Activated CD4-positive, alpha-beta T cell treated with anti-CD3 and anti-CD28 coated beads, Interleukin-2, amount 50 U/mL, for 24 hours (primary cell): Measurements from ENCODE around the gene UBL3.

Experiments
- DNase-seq, 2 donors: peaks; one replicate each; pipeline ENCODE4 v3.0.0-alpha.2; 2020; ENCODE audit warnings: low read depth in 1 of 2, low spot score in 1 of 2

The UBL3 gene

GRCh38 chr13:29810898-29811297 is 39.5 kb downstream of the UBL3 start:
- no peak for DNase-seq

- DNase-seq: no peak
These were observed 40.2 kb downstream of the UBL3 start for GRCh38 chr13:29810145-29810742.

GRCh38 chr13:29808264-29808663 is 42.2 kb downstream of the UBL3 start:
- no peak for DNase-seq

GRCh38 chr13:29805994-29806979 is 44.1 kb downstream of the UBL3 start:
- no peak for DNase-seq

- DNase-seq: no peak
These were observed 47.2 kb downstream of the UBL3 start for GRCh38 chr13:29803221-29803620.

GRCh38 chr13:29802621-29803020 is 47.8 kb downstream of the UBL3 start:
- DNase-seq: no peak

- DNase-seq: no peak
These were observed 48.6 kb downstream of the UBL3 start for GRCh38 chr13:29801737-29802305.

GRCh38 chr13:29801102-29801501 is 49.3 kb downstream of the UBL3 start:
- no peak for DNase-seq

- DNase-seq: no peak
These were observed 49.7 kb downstream of the UBL3 start for GRCh38 chr13:29800687-29801086.

GRCh38 chr13:29799041-29799440 is 51.4 kb downstream of the UBL3 start:
- no peak for DNase-seq

- DNase-seq: no peak
These were observed 58.2 kb downstream of the UBL3 start for GRCh38 chr13:29791997-29792780.

- DNase-seq: no peak
These were observed 58.9 kb downstream of the UBL3 start for GRCh38 chr13:29791508-29791907.

GRCh38 chr13:29786698-29787097 is 63.7 kb downstream of the UBL3 start:
- no peak for DNase-seq

GRCh38 chr13:29785978-29786377 is 64.4 kb downstream of the UBL3 start:
- no peak for DNase-seq

- peak in 1 of 2 donors; percentile 7 for DNase-seq
These were observed 67.6 kb downstream of the UBL3 start for GRCh38 chr13:29782798-29783197.

- DNase-seq: no peak
These were observed 75.6 kb downstream of the UBL3 start for GRCh38 chr13:29774830-29775229.

GRCh38 chr13:29771247-29771646 is 79.2 kb downstream of the UBL3 start:
- no peak for DNase-seq

GRCh38 chr13:29767006-29767405 is 83.4 kb downstream of the UBL3 start:
- no peak for DNase-seq

- DNase-seq: no peak
These were observed 86.8 kb downstream of the UBL3 start for GRCh38 chr13:29763436-29764180.

GRCh38 chr13:29761815-29762214 is 88.6 kb downstream of the UBL3 start:
- no peak for DNase-seq

GRCh38 chr13:29761160-29761559 is 89.3 kb downstream of the UBL3 start:
- no peak for DNase-seq
